ENCODE data around the gene PCDH9. TPM values are rescaled to one million over a fixed set of nuclear protein-coding genes. Genes with fewer than 3 reads are reported as not detected.
"Not testable (repeated sequence)": the region's sequence is repeated elsewhere in the genome, so short reads cannot be mapped to it uniquely, and the experiment has no call there.

The PCDH9 gene
- total RNA-seq, 1 experiment from 2014 or later, result 0.11 TPM

DNA sequence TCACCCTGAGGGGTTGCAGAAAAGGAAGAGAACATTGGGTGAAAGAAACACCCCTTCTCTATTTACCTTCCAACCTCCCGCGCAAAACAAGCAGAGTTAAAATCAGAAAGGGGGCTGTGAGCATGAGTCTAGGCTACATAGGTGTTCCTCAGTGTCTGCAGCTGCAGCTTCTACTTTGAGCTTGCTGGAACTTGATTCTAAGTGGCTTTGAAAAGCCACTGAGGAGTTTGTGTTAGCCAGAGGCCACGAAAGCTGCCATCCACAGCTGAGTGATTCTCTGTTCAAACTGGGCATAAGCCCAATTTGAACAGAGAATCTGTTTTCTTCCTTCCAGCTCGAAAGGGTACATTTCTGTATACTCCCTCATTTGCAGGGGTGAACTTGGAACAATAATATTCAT lies 343.9 kb downstream of the PCDH9 start:
- CTCF ChIA-PET, result no interaction called here
- Histone ChIP-seq H3K9me3 (no peaks in the 10 kb centered on the region), H3K4me1 (no peaks in the 10 kb centered on the region), H3K36me3 (ENCODE audit: control insufficient read depth, insufficient read depth, low read length) (no peaks in the 10 kb centered on the region), H3K4me3 (ENCODE audit: low read depth, low read length) (no peak overlapping the region), H3K27me3 (replicated peaks; ENCODE audit: control insufficient read depth, insufficient read depth, low read length) (no peaks in the 10 kb centered on the region)
- H3K36me3 Mint-ChIP-seq (ENCODE audit: insufficient read depth, unreplicated experiment), result no peaks in the 10 kb centered on the region
- no TSS peak for BruUV-seq (replicated peaks)
- H3K9me3 Mint-ChIP-seq (ENCODE audit: unreplicated experiment), result no peaks in the 10 kb centered on the region
- H3K4me1 Mint-ChIP-seq (ENCODE audit: low read depth, unreplicated experiment), result no peaks in the 10 kb centered on the region
- POLR2A ChIA-PET, result no interaction called here
- no peak for TF ChIP-seq CTCF (IDR thresholded peaks at IDR 0.05; ENCODE audit: insufficient read depth in 1 of 2, low read depth in 1 of 2, low read length in 1 of 2, severe bottlenecking in 1 of 2, unreplicated experiment in 1 of 2)
- no peak overlapping the region for H3K4me3 Mint-ChIP-seq (ENCODE audit: unreplicated experiment)
- DNase-seq, result no peak
- peaks cover 5% of the 10 kb centered on the region for H3K27me3 Mint-ChIP-seq (ENCODE audit: insufficient read depth, unreplicated experiment)
- no peak overlapping the region for H3K27ac Mint-ChIP-seq (ENCODE audit: unreplicated experiment)
- intact Hi-C loops (cut with micrococcal nuclease; ENCODE audit: unreplicated experiment), result no loop called here

DNA sequence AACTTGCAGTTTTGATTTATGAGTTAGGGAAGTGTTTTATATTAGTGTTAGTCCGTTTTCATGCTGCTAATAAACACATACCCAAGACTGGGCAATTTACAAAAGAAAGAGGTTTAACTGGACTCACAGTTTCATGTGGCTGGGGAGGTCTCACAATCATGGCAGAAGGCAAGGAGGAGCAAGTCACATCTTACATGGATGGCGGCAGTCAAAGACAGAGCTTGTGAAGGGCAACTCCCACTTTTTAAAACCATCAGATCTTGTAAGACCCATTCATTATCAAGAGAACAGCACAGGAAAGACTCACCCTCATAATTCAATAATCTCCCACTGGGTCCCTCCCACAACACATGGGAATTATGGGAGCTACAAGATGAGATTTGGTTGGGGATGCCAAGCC lies 349.0 kb downstream of the PCDH9 start:
- H3K27me3 ChIP-seq (replicated peaks; ENCODE audit: control insufficient read depth, insufficient read depth, low read length); DNase-seq; CTCF ChIA-PET; H3K36me3 Mint-ChIP-seq (ENCODE audit: insufficient read depth, unreplicated experiment); H3K9me3 ChIP-seq; BruUV-seq (replicated peaks); POLR2A ChIA-PET; H3K9me3 Mint-ChIP-seq (ENCODE audit: unreplicated experiment); H3K4me3 ChIP-seq (ENCODE audit: low read depth, low read length); intact Hi-C loops (cut with micrococcal nuclease; ENCODE audit: unreplicated experiment); H3K4me1 Mint-ChIP-seq (ENCODE audit: low read depth, unreplicated experiment); H3K4me1 ChIP-seq; H3K36me3 ChIP-seq (ENCODE audit: control insufficient read depth, insufficient read depth, low read length); H3K27ac Mint-ChIP-seq (ENCODE audit: unreplicated experiment); H3K27me3 Mint-ChIP-seq (ENCODE audit: insufficient read depth, unreplicated experiment); H3K4me3 Mint-ChIP-seq (ENCODE audit: unreplicated experiment): not testable (repeated sequence)

- DNase-seq, result no peak
- CTCF ChIA-PET, result no interaction called here
Observed at GRCh38 chr13:66879988-66880387, 350.1 kb downstream of the PCDH9 start.

More at GRCh38 chr13:66879988-66880387, 350.1 kb downstream of the PCDH9 start:
- H3K36me3 ChIP-seq (ENCODE audit: control insufficient read depth, insufficient read depth, low read length), result no peaks in the 10 kb centered on the region
- H3K4me1 ChIP-seq, result no peaks in the 10 kb centered on the region
- H3K4me1 Mint-ChIP-seq (ENCODE audit: low read depth, unreplicated experiment), result no peaks in the 10 kb centered on the region
- intact Hi-C loops (cut with micrococcal nuclease; ENCODE audit: unreplicated experiment), result no loop called here
- BruUV-seq (replicated peaks), result no TSS peak
- H3K27me3 ChIP-seq (replicated peaks; ENCODE audit: control insufficient read depth, insufficient read depth, low read length), result no peaks in the 10 kb centered on the region
- no peak for TF ChIP-seq CTCF (IDR thresholded peaks at IDR 0.05; ENCODE audit: insufficient read depth in 1 of 2, low read depth in 1 of 2, low read length in 1 of 2, severe bottlenecking in 1 of 2, unreplicated experiment in 1 of 2)
- POLR2A ChIA-PET, result no interaction called here
- H3K36me3 Mint-ChIP-seq (ENCODE audit: insufficient read depth, unreplicated experiment), result no peaks in the 10 kb centered on the region
- H3K27me3 Mint-ChIP-seq (ENCODE audit: insufficient read depth, unreplicated experiment), result peaks cover 4% of the 10 kb centered on the region
- H3K27ac Mint-ChIP-seq (ENCODE audit: unreplicated experiment), result no peak overlapping the region
- no peak overlapping the region for H3K4me3 Mint-ChIP-seq (ENCODE audit: unreplicated experiment)
- no peaks in the 10 kb centered on the region for H3K9me3 ChIP-seq
- H3K4me3 ChIP-seq (ENCODE audit: low read depth, low read length), result no peak overlapping the region
- H3K9me3 Mint-ChIP-seq (ENCODE audit: unreplicated experiment), result no peaks in the 10 kb centered on the region

Measured in Caco-2 (cell line).